ENCODE data around the gene L3MBTL2. TPM values are rescaled to one million over a fixed set of nuclear protein-coding genes. Genes with fewer than 3 reads are reported as not detected.

L3MBTL2 gene
- total and polyA plus RNA-seq, 10 of the 15 experiments (the other 5 are each of a cell fraction or from before 2014, with no cell fraction given), result 13.2 to 37.6 (median 28.2) TPM

DNA sequence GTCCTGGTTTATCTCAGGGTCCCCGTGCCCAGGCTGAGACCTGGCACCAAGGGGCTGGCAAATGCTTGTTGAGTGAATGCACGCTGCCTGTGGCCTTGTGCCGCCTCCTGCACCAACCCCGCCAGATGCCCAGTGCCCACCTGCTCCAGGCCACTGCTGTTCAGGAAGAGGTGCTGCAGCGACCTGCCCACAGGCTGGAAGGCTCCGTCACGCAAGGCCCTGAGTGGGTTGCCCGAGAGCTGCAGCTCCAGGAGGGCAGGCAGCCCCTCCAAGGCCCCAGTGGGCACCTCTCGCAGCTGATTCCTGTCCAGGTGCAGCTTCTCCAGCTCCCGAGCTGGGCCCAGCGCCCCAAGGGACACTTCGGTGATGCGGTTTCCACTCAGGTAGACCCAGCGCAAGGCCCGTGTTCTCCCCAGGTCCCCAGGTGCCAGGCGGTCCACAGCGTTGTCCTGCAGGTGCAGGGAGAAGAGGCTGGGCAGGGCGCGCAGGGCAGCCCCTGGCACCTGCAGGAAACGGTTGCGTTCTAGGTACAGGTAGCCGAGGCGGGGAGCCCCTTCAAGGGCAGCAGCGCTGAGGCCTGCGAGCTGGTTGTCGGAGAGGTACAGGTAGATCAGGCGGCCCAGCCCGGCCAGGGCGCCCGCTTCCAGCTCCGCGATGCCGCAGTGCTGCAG lies 32.1 kb downstream of the L3MBTL2 start (continued):
- TF ChIP-seq BCL3 (IDR thresholded peaks at IDR 0.05; ENCODE audit: borderline replicate concordance, insufficient read depth, low read depth, low read length, poor library complexity, severe bottlenecking) (no peak), ATF7 (IDR thresholded peaks at IDR 0.05; ENCODE audit: low read depth) (no peak), YY1 (IDR thresholded peaks at IDR 0.05; ENCODE audit: low read depth, low read length) (no peak)
- TF ChIP-seq, protein P1, sequence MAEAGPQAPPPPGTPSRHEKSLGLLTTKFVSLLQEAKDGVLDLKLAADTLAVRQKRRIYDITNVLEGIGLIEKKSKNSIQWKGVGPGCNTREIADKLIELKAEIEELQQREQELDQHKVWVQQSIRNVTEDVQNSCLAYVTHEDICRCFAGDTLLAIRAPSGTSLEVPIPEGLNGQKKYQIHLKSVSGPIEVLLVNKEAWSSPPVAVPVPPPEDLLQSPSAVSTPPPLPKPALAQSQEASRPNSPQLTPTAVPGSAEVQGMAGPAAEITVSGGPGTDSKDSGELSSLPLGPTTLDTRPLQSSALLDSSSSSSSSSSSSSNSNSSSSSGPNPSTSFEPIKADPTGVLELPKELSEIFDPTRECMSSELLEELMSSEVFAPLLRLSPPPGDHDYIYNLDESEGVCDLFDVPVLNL (IDR thresholded peaks at IDR 0.05; ENCODE audit: low read depth, low read length), result no peak
- TF ChIP-seq, protein P2, sequence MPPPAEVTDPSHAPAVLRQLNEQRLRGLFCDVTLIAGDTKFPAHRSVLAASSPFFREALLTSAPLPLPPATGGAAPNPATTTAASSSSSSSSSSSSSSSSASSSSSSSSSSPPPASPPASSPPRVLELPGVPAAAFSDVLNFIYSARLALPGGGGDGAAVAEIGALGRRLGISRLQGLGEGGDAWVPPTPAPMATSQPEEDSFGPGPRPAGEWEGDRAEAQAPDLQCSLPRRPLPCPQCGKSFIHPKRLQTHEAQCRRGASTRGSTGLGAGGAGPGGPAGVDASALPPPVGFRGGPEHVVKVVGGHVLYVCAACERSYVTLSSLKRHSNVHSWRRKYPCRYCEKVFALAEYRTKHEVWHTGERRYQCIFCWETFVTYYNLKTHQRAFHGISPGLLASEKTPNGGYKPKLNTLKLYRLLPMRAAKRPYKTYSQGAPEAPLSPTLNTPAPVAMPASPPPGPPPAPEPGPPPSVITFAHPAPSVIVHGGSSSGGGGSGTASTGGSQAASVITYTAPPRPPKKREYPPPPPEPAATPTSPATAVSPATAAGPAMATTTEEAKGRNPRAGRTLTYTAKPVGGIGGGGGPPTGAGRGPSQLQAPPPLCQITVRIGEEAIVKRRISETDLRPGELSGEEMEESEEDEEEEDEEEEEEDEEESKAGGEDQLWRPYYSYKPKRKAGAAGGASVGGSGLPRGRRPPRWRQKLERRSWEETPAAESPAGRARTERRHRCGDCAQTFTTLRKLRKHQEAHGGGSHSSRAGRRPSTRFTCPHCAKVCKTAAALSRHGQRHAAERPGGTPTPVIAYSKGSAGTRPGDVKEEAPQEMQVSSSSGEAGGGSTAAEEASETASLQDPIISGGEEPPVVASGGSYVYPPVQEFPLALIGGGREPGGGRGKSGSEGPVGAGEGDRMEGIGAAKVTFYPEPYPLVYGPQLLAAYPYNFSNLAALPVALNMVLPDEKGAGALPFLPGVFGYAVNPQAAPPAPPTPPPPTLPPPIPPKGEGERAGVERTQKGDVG (CRISPR knock-in tag; IDR thresholded peaks at IDR 0.05), result no peak

All from GM12878 (cell line).